IMR-90 (cell line): ENCODE measurements around the gene GGT6.

Experiments
- BHLHE40 ChIP-seq: fragments of 150-350 bp; IDR thresholded peaks from 2 replicates; pipeline ENCODE4 v1.6.1; 2016; ENCODE audit warnings: mild to moderate bottlenecking, low read depth, low read length
- CHD1 ChIP-seq: IDR thresholded peaks from 2 replicates; pipeline ENCODE4 v1.6.1; 2012; ENCODE audit warnings: low read depth, low read length, improper control_type of control experiment
- MXI1 ChIP-seq: IDR thresholded peaks from 2 replicates; pipeline ENCODE4 v1.6.1; 2012; ENCODE audit warnings: low read depth, mild to moderate bottlenecking, low read length, moderate library complexity, borderline replicate concordance
- POLR2A ChIP-seq: IDR thresholded peaks from 2 replicates; pipeline ENCODE4 v1.6.1; 2012; ENCODE audit warnings: mild to moderate bottlenecking, low read depth, low read length
- RAD21 ChIP-seq: IDR thresholded peaks from 2 replicates; pipeline ENCODE4 v1.6.1; 2012; ENCODE audit warnings: low read length, improper control_type of control experiment
- RCOR1 ChIP-seq: IDR thresholded peaks from 2 replicates; pipeline ENCODE4 v1.6.1; 2012; ENCODE audit warnings: mild to moderate bottlenecking, low read length, improper control_type of control experiment; ENCODE audit not compliant: insufficient replicate concordance
- SMC3 ChIP-seq: fragments of 150-350 bp; IDR thresholded peaks from 2 replicates; pipeline ENCODE4 v1.6.1; 2016; ENCODE audit warnings: low read depth, mild to moderate bottlenecking, antibody characterized with exemption, low read length, moderate library complexity
- TF ChIP-seq, protein P1 (sequence below): conservative IDR thresholded peaks from 2 replicates; pipeline ENCODE4 v1.5.1; 2012; ENCODE audit warnings: mild to moderate bottlenecking, low read depth, low read length, improper control_type of control experiment
- TF ChIP-seq, protein P2 (sequence below): fragments of 150-350 bp; IDR thresholded peaks from 2 replicates; pipeline ENCODE4 v1.6.1; 2017; ENCODE audit warnings: mild to moderate bottlenecking, antibody characterized with exemption, low read length, low read depth

DNA sequence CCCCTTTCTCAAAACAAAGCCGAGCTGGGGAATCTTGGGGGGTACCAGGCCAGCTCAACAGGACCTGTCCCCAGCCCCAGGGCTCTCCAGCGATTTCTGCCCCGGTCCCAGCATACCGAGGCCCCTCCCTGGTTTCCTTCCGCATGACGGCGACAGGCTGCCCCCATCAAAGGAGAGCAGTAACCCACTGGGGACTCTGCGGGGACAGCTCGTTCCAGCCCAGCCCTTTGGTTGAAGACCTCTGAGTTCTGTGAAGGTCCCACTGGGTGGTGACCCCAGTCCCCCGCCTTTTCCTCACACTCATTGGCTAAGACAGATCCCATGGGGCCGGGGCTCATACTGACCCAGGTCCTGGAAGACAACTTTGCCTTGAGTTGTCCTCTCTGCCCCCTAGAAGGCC, 28.0 kb upstream of the GGT6 start:
- no peak for TF ChIP-seq POLR2A
- TF ChIP-seq, protein P1, sequence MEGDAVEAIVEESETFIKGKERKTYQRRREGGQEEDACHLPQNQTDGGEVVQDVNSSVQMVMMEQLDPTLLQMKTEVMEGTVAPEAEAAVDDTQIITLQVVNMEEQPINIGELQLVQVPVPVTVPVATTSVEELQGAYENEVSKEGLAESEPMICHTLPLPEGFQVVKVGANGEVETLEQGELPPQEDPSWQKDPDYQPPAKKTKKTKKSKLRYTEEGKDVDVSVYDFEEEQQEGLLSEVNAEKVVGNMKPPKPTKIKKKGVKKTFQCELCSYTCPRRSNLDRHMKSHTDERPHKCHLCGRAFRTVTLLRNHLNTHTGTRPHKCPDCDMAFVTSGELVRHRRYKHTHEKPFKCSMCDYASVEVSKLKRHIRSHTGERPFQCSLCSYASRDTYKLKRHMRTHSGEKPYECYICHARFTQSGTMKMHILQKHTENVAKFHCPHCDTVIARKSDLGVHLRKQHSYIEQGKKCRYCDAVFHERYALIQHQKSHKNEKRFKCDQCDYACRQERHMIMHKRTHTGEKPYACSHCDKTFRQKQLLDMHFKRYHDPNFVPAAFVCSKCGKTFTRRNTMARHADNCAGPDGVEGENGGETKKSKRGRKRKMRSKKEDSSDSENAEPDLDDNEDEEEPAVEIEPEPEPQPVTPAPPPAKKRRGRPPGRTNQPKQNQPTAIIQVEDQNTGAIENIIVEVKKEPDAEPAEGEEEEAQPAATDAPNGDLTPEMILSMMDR = no peak
- TF ChIP-seq, protein P2, sequence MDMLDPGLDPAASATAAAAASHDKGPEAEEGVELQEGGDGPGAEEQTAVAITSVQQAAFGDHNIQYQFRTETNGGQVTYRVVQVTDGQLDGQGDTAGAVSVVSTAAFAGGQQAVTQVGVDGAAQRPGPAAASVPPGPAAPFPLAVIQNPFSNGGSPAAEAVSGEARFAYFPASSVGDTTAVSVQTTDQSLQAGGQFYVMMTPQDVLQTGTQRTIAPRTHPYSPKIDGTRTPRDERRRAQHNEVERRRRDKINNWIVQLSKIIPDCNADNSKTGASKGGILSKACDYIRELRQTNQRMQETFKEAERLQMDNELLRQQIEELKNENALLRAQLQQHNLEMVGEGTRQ = no peak
- TF ChIP-seq RCOR1 = no peak
- no peak for TF ChIP-seq RAD21
- no peak for TF ChIP-seq SMC3
- TF ChIP-seq BHLHE40 = no peak
- TF ChIP-seq MXI1 = no peak
- TF ChIP-seq CHD1 = no peak
